ENCODE data around the gene APOBEC3G. TPM values are rescaled to one million over a fixed set of nuclear protein-coding genes. Genes with fewer than 3 reads are reported as not detected.

The APOBEC3G gene
- total RNA-seq (ENCODE audit: low replicate concordance), result 8.6 and 9.1 TPM in 2 replicates

DNA sequence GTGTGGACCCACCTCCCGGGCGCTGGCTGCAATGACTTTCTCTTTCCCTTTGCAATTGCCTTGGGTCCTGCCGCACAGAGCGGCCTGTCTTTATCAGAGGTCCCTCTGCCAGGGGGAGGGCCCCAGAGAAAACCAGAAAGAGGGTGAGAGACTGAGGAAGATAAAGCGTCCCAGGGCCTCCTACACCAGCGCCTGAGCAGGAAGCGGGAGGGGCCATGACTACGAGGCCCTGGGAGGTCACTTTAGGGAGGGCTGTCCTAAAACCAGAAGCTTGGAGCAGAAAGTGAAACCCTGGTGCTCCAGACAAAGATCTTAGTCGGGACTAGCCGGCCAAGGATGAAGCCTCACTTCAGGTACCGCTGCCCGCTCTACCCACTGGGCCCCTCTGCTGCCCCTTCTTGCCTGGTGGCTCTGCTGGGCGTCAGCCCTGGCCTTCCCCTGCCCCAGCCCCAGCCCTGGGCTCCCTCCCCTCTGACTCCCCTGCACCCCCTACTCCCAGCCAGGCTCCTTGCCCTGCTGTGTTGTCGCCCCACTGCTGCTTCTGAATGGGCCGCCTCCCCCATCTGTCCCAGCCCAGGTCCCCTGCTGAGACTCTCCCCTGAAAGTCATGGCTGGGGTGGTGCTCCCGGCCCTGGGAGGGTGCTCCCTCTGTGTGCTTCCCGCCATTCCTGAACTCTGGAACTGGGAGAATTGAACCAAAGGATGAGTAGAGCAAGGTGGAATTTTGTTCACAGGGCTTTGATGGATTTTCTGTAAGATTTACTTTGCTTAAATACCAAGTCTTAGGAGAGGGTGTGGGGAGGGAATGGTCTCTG is at the start of gene APOBEC3G:
APOBEC3G (plus strand) TSS at position 250 of the 815 bp plus-strand sequence; CDS start at position 337, 87 bp downstream.

DNA sequence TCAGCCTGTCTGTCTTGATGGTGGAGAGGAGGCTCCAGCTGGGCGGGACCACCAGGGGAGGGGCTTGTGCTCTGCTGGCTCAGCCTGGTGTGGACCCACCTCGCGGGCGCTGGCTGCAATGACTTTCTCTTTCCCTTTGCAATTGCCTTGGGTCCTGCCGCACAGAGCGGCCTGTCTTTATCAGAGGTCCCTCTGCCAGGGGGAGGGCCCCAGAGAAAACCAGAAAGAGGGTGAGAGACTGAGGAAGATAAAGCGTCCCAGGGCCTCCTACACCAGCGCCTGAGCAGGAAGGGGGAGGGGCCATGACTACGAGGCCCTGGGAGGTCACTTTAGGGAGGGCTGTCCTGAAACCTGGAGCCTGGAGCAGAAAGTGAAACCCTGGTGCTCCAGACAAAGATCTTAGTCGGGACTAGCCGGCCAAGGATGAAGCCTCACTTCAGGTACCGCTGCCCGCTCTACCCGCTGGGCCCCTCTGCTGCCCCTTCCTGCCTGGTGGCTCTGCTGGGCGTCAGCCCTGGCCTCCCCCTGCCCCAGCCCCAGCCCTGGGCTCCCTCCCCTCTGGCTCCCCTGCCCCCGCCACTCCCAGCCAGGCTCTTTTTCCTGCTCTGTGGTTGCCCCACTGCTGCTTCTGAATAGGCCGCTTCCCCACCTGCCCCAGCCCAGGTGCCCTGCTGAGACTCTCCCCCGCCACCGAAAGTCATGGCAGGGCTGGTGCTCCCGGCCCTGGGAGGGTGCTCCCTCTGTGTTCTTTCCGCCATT is 36.4 kb upstream of the APOBEC3G start, which contains the start of gene APOBEC3F:
APOBEC3F (plus strand) TSS at position 327 of the 759 bp plus-strand sequence; CDS start at position 424, 97 bp downstream.

DNA sequence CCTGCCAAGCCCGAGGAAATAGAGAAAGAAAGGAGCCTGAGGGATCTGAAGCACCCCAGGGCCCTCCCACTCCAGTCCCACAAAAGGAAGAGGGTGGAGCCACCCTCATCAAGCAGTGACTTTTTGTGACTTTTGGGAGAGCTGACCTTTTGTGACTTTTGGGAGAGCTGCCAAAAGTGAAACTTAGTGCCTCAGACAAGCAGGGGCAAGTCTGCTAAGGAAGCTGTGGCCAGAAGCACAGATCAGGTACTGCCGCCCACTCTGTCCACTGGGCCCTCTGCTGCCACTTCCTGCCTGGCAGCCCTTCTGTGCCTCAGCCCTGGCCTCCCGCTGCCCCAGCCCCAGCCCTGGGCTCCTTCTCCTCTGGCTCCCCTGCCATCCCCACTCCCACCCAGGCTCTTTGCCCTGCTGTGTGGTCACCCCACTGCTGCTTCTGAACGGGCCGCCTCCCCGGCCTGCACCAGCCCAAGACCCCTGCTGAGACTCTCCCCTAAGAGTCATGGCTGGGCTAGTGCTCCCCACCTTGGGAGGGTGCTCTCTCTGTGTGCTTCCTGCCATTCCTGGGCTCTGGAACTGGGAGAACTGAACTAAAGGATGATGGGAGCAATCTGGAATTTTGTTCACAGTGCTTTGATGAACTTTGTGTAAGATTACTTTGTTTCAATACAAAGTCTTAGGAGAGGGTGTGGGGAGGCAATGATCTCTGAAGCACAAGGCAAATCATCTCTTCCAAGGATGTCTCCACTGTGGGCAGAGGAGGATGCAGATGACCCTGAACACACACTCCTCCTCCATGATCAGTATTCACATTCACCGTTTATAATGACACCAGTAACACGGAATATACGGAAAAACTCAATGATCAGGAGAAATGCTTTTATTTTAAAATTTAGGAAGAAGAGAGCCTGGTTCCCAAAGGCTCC is 20.3 kb downstream of the APOBEC3G start, which contains the start of gene APOBEC3H:
APOBEC3H (plus strand) TSS at position 147 of the 923 bp plus-strand sequence. CDS start 3,035 bp downstream, outside the sequence.

Other genes starting within 250 kb of the APOBEC3G start
- 0.60 and 2.0 TPM in 2 replicates for gene NPTXR, start 233.2 kb upstream of the APOBEC3G start, total RNA-seq (ENCODE audit: low replicate concordance)
- gene CBX6, start 205.1 kb upstream of the APOBEC3G start, total RNA-seq (ENCODE audit: low replicate concordance), result 22.2 and 24.6 TPM in 2 replicates
- gene APOBEC3A, start 119.7 kb upstream of the APOBEC3G start, total RNA-seq (ENCODE audit: low replicate concordance), result not detected in 2 replicates
- gene APOBEC3B, start 94.9 kb upstream of the APOBEC3G start, total RNA-seq (ENCODE audit: low replicate concordance), result 0.82 and 1.6 TPM in 2 replicates
- 5.4 and 6.0 TPM in 2 replicates for gene APOBEC3C, start 63.0 kb upstream of the APOBEC3G start, total RNA-seq (ENCODE audit: low replicate concordance)
- gene APOBEC3D, start 56.1 kb upstream of the APOBEC3G start, total RNA-seq (ENCODE audit: low replicate concordance), result 0.60 and 4.8 TPM in 2 replicates
- 5.3 and 8.1 TPM in 2 replicates for gene APOBEC3F, start 36.4 kb upstream of the APOBEC3G start, total RNA-seq (ENCODE audit: low replicate concordance)
- 0.70 TPM in 1 of 2 replicates, not detected in the other for gene APOBEC3H, start 20.0 kb downstream of the APOBEC3G start, total RNA-seq (ENCODE audit: low replicate concordance)
- 1.6 and 9.8 TPM in 2 replicates for gene CBX7, start 75.4 kb downstream of the APOBEC3G start, total RNA-seq (ENCODE audit: low replicate concordance)
- gene PDGFB, start 167.7 kb downstream of the APOBEC3G start, total RNA-seq (ENCODE audit: low replicate concordance), result 0.70 and 13.7 TPM in 2 replicates
- gene RPL3, start 242.3 kb downstream of the APOBEC3G start, total RNA-seq (ENCODE audit: low replicate concordance), result 3,988 and 6,455 TPM in 2 replicates

All from smooth muscle cell of the coronary artery (primary cell).